Vagina (tissue), 2 donors: ENCODE data around the gene KRT20.

ENCODE experiments used
- CTCF ChIP-seq, 3 experiments: fragments of 450-650 bp in 2 of 3; fragments of 200-600 bp in 1 of 3; sonication (generic) in 1 of 3; IDR thresholded peaks; one replicate each; pipeline ENCODE4 v1.5.1; 2017 to 2019; ENCODE audit warnings: antibody characterized with exemption in 3 of 3, mild to moderate bottlenecking in 2 of 3, moderate library complexity in 2 of 3
- POLR2AphosphoS5 ChIP-seq, 2 donors: sonication (generic); formaldehyde crosslinking; IDR thresholded peaks; one replicate each; pipeline ENCODE4 v1.9.0; 2017; ENCODE audit warnings: antibody characterized with exemption in 2 of 2, mild to moderate bottlenecking in 2 of 2, low read depth in 1 of 2; ENCODE audit not compliant: insufficient read depth in 1 of 2

GRCh38 chr17:40879026-40879425 lies 6.0 kb downstream of the KRT20 start:
- TF ChIP-seq POLR2AphosphoS5 (IDR thresholded peaks at IDR 0.05; ENCODE audit: insufficient read depth in 1 of 2, low read depth in 1 of 2) = no peak
- no peak for TF ChIP-seq CTCF (IDR thresholded peaks at IDR 0.05)
